Right lobe of liver (tissue), 4 donors: Measurements from ENCODE around the gene SV2B.

Source experiments
- POLR2A ChIP-seq: fragments of 450-650 bp; IDR thresholded peaks from one replicate; pipeline ENCODE4 v1.6.1; 2017; ENCODE audit warnings: antibody characterized with exemption, mild to moderate bottlenecking
- TF ChIP-seq, protein P1 (sequence below), 4 donors: fragments of 200-600 bp in 3 of 4; fragments of 450-650 bp in 1 of 4; IDR thresholded peaks; one replicate each; pipeline versions ENCODE4 v1.5.1 to v1.8.0; 2016 to 2022; ENCODE audit warnings: antibody characterized with exemption in 4 of 4, mild to moderate bottlenecking in 2 of 4
- donor health status: DM: no; HTN: no; CAD: no.
- donor health status: DM: no; HTN: no; CAD: no.
- donor health status: DM: no; HTN: yes; CAD: no.

DNA sequence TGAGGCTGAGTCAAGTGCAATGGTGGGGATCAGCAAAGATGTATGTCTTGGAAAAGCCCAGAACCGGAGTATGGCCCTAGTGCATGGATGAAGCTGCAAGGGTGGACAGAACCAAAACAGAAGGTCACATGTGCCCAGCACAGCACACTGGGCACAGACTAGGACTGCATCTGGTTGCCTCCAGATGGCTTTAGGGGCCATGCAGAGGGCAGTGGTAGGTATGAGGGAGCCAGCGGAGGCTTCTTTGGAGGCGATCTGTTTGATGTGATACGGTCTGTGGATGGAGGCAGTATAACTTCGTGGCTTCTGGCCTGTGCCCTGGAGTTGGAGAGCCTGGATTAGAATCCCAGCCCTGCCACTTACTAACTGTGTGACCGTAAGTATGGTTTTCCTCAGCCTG lies 29.4 kb downstream of the SV2B start:
- no peak for TF ChIP-seq POLR2A
- TF ChIP-seq, protein P1, sequence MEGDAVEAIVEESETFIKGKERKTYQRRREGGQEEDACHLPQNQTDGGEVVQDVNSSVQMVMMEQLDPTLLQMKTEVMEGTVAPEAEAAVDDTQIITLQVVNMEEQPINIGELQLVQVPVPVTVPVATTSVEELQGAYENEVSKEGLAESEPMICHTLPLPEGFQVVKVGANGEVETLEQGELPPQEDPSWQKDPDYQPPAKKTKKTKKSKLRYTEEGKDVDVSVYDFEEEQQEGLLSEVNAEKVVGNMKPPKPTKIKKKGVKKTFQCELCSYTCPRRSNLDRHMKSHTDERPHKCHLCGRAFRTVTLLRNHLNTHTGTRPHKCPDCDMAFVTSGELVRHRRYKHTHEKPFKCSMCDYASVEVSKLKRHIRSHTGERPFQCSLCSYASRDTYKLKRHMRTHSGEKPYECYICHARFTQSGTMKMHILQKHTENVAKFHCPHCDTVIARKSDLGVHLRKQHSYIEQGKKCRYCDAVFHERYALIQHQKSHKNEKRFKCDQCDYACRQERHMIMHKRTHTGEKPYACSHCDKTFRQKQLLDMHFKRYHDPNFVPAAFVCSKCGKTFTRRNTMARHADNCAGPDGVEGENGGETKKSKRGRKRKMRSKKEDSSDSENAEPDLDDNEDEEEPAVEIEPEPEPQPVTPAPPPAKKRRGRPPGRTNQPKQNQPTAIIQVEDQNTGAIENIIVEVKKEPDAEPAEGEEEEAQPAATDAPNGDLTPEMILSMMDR (IDR thresholded peaks at IDR 0.05) = no peak
